ENCODE measurements around the gene JMJD1C.
A peak's percentile ranks its signal among the peaks of the same experiment; 100 is the strongest.

JMJD1C gene

GRCh38 chr10:63224241-63224640 lies 241.5 kb downstream of the JMJD1C start:
- no peak overlapping the region for H3K4me3 ChIP-seq (ENCODE audit: low read depth, low read length)
- TF ChIP-seq CTCF (IDR thresholded peaks at IDR 0.05; ENCODE audit: low read depth, low read length), result no peak

GRCh38 chr10:63221950-63222349 lies 243.8 kb downstream of the JMJD1C start:
- TF ChIP-seq CTCF (IDR thresholded peaks at IDR 0.05; ENCODE audit: low read depth, low read length), result no peak
- no peak overlapping the region for H3K4me3 ChIP-seq (ENCODE audit: low read depth, low read length)

GRCh38 chr10:63219749-63220148 lies 246.0 kb downstream of the JMJD1C start:
- TF ChIP-seq CTCF (IDR thresholded peaks at IDR 0.05; ENCODE audit: low read depth, low read length), result no peak
- H3K4me3 ChIP-seq (ENCODE audit: low read depth, low read length), result no peak overlapping the region

- TF ChIP-seq CTCF (IDR thresholded peaks at IDR 0.05; ENCODE audit: low read depth, low read length), result peak; percentile 29; the same call in 1 of the 2 replicates
- H3K4me3 ChIP-seq (ENCODE audit: low read depth, low read length), result no peak overlapping the region
Measured at GRCh38 chr10:63217120-63217605, 248.6 kb downstream of the JMJD1C start.

GRCh38 chr10:63214571-63214970 lies 251.2 kb downstream of the JMJD1C start:
- no peak for TF ChIP-seq CTCF (IDR thresholded peaks at IDR 0.05; ENCODE audit: low read depth, low read length)
- no peak overlapping the region for H3K4me3 ChIP-seq (ENCODE audit: low read depth, low read length)

- no peak overlapping the region for H3K4me3 ChIP-seq (ENCODE audit: low read depth, low read length)
- no peak for TF ChIP-seq CTCF (IDR thresholded peaks at IDR 0.05; ENCODE audit: low read depth, low read length)
Measured at GRCh38 chr10:63213489-63213888, 252.3 kb downstream of the JMJD1C start.

- TF ChIP-seq CTCF (IDR thresholded peaks at IDR 0.05; ENCODE audit: low read depth, low read length), result no peak
- H3K4me3 ChIP-seq (ENCODE audit: low read depth, low read length), result no peak overlapping the region
Measured at GRCh38 chr10:63210611-63211196, 255.1 kb downstream of the JMJD1C start.
